Cardiac septum (tissue), 1 donor: ENCODE measurements around the gene TBC1D8. TPM values are rescaled to one million over a fixed set of nuclear protein-coding genes. Genes with fewer than 3 reads are reported as not detected.

Experiments
- DNase-seq: peaks from one replicate; pipeline ENCODE4 v3.0.0-alpha.2; 2020; ENCODE audit warnings: low spot score
- intact Hi-C: fragments of 100-400 bp; cut with DNase I; formaldehyde crosslinking; loops from one replicate; pipeline ENCODE4 v1.14.0; 2022
- total RNA-seq: library from RNA; stranded (reverse); fragmentation: NEBNext Ultra II Directional; extraction: Animal tissue kit (Norgen Biotek cat#: 25700); gene quantifications from one replicate; pipeline ENCODE4 v1.2.1, GENCODE V29; 2021
- donor health status: DM: no; HTN: no; CAD: no.

The TBC1D8 gene
- total RNA-seq, 1 donor from 2014 or later, result 52.3 TPM

DNA sequence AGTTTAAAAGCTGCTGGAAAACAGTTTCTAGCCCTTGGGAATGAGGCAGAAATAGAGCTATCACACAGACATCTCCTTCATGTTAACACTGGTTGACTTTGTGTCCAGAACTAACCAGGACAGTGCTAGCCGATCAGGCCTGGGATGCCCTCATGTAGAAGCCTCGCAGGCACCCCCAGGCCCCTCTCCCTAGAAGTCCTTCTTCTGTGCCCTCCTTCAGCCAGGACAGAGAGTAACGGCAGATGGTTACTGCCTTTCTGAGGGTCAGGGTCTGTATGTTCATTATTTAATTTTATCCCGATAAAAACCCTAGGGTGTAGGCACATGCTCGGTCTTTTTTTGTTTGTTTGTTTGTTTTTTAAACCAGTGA is 159.8 kb downstream of the TBC1D8 start:
- intact Hi-C loops, result no loop called here
- no peak for DNase-seq

DNA sequence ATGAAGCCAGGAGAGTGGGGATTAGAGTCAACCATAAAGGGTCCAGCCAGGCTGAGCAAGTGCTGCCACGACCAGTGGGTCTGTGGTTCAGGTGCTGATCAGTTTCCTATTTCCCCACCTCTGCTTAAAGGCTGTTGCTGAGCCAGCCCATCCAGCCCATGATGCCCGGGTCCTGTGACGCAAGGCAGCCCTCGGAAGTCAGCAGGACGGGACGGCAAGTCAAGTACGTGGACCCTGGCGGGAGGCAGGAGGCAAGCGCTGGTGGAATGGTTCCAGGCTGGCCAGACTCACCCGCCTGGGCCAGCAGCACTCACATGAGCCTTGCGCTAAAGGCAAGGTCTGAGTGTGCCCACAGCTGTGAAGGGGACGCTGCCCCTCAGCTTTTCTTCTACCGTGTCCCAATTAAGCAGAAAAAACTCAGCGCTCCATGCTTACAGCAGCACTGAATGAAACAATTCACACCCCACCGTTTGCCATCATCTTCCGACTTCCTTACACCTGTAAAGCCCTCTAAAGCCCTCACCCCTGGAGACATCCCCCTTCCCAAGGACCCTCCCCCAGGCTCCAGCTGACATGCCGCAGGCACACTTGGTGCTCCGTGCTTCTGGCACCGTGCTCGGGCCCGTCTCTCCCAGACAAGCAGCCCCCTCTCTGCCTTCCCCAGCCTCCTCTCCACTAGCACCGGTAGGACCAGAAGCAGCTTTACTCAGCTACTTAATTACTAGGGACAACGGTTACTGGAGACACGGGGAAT is 160.4 kb downstream of the TBC1D8 start:
- intact Hi-C loops, result no loop called here

DNA sequence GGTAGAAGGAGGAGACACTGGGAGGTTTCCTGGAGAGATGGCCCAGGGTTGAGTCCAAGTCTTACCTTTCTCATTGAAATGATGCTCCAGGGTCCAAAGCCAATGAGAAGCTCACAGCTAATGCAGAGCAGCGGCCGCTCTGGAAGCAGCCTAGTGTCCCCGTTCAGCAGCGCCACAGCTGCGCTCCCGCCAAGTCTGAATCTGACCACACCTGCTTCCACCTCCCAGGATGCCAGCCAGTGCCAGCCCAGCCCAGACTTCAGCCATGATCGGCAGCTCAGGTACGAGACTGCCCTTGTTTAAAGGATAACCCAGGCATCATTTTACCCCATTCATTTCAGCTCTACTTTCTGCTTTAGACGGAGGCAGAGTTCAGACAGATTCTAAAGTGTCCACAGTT is 161.0 kb downstream of the TBC1D8 start:
- intact Hi-C loops, result no loop called here

More for the DNA sequence above, 160.4 kb downstream of the TBC1D8 start:
- no peak for DNase-seq

DNA sequence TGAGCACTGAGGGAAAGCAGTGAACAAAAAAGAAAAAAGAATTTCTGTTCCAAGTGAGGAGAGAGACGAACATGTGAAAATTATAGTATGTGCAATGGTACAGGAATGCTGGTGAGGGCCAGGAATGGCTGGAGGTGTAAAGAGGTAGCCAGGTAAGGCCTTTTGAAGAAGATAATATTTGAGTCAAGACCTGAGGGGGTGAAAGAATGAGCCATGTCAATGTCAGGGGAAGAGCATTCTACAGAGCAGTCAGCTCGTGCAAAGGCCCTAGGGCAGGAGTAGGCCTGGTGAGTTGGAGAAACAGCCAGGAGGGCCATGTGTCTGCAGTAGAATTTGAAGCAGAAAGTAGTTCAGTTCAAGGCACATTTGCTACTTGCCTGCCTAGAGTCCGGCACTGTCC is 161.5 kb downstream of the TBC1D8 start:
- no peak for DNase-seq
- intact Hi-C loops, result loop anchor here (10.0 kb wide), 1 partner anchor 165 kb away; the partner anchor contains the start of gene NPAS2

More for the DNA sequence above, 161.0 kb downstream of the TBC1D8 start:
- DNase-seq, result no peak

DNA sequence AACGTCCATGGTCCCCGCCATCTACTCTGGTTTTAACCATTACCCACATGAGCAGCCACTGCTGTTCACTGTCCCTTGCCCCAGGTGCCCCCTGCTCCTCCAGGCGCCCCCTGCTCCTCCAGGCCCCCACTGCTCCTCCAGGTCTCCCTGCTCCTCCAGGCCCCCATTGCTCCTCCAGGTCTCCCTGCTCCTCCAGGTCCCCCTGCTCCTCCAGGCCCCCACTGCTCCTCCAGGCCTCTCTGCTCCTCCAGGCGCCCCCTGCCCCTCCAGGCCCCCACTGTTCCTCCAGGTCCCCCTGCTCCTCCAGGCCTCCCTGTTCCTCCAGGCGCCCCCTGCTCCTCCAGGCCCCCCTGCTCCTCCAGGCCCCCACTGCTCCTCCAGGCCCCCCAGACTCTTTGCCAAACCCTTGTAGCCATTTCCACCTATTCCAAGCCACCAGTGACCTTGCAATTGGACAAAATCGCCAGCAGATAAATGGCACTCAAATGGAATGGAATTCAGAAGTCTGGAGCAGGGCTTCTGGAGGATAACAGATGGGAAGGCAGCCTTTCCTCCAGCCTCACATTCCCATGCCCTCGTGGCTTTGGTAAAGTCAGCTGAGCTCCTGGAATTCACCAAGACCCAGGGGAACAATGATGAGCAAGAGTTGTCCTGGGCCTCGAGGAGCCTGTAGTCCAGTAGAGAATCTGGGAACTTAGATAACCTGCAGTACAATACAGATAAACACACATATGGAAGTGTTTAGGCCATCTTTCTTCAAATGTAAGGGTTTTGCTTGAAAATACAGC is 162.4 kb downstream of the TBC1D8 start:
- intact Hi-C loops, result loop anchor here (10.0 kb wide), 1 partner anchor 164 kb away; the partner anchor contains the start of gene NPAS2
- DNase-seq, result no peak

DNA sequence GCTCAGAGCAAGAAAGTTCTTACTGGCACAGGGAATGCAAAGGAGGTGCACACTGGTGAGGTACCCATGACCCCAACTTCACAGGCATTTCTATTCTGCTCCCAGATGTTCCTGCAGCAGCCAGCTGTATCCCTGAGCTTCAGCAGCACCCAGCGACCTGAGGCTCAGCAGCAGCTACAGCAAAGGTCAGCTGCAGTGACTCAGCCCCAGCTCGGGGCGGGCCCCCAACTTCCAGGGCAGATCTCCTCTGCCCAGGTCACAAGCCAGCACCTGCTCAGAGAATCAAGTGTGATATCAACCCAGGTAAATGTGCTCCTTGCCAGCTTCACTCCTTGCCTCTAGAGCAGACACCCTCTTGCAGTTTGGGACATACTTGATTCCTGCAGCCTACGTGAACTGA is 163.2 kb downstream of the TBC1D8 start:
- DNase-seq, result no peak
- intact Hi-C loops, result loop anchor here (10.0 kb wide), 1 partner anchor 163 kb away; the partner anchor contains the start of gene NPAS2

DNA sequence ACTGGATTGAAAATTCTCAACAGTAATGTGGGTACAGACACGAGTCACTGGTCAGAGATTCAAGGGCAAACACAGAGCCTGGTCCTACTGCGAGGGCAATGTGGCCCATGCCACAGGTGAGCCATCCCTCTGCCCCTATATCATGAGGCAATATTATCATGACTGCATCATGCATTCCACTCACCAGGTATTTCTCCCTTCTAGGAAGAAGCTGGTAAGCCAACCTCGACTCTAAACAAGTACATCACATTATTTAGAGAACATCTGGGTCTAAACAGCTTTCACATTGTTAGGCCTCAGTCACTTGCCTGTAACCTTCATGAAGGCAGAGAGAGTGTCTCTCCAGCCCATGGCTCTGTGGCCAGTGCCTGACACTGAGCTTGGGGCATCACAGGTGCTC is 163.6 kb downstream of the TBC1D8 start:
- no peak for DNase-seq
- intact Hi-C loops, result loop anchor here (10.0 kb wide), 1 partner anchor 163 kb away; the partner anchor contains the start of gene NPAS2

DNA sequence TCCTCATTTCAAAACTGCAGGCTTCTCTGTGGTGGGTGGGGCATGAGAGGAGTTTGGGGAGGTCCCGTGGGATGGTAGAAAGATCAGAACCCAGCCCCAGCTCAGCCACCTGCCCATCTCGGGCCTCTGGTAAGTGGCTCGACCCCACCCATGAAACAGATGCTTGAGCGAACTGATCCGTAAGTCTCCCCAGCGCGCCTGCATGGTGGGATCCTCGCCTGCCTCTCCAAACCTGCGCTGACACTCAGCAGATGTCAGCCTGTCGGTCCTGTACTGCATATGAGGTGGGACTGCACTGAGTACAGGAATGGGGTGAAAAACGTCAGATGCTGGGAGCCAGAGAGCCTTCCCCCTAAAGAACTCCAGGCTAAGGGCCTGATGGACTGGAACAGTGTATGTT is 165.0 kb downstream of the TBC1D8 start:
- no peak for DNase-seq
- intact Hi-C loops, result loop anchor here (10.0 kb wide), 1 partner anchor 161 kb away; the partner anchor contains the start of gene NPAS2

DNA sequence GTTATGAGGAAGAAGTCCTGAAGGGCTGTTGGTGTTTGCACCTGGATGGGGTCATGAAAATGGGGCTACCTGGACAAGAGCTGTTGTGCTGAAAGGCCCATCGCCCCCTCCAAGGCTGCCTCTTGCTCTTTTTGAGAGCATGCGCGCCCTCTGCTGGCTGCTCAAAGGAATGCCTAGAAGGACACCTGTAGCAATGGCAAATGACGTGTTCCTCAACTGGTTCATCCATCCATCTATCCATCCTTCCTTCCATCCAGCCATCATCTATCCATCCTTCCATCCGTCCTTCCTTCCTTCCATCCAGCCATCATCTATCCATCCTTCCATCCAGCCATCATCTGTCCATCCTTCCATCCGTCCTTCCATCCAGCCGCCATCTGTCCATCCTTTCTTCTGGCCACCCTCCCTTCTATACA is 166.3 kb downstream of the TBC1D8 start:
- DNase-seq, result peak; percentile 86
- intact Hi-C loops, result loop anchor here (1.0 to 10.0 kb wide), 3 partner anchors 160 to 375 kb away; partner anchors contain the start of gene NPAS2

DNA sequence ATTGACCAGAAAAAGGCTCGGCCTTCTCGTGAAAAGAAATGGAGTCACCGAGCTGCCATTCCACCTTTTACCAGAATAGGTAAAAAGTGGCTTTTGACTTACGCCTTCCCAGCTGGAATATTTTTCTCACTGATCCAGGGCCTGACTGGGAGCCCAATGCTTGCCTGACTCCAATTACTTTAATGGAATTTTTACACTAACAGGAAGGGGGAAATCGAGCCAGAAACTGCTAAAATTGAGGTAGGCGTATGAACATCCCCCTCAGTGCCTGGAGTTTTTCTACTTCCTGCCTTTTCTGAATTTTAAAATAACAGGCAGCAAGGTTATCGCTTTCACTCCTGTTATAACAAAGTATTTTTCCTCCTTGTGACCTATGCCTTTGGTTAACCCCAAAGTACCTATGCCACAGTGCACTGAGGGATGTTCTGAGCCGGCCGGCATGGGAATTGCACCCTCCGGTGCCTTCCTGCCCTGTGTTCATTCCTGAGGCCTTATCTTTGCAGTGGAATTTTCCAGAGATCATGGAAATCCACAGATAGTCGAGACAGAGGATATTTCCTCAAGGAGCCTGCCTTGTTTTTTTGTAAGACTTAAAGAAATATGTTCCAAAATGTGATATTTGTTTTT is 167.4 kb downstream of the TBC1D8 start:
- intact Hi-C loops, result loop anchor here (10.0 kb wide), 1 partner anchor 159 kb away; the partner anchor contains the start of gene NPAS2
- DNase-seq, result no peak

DNA sequence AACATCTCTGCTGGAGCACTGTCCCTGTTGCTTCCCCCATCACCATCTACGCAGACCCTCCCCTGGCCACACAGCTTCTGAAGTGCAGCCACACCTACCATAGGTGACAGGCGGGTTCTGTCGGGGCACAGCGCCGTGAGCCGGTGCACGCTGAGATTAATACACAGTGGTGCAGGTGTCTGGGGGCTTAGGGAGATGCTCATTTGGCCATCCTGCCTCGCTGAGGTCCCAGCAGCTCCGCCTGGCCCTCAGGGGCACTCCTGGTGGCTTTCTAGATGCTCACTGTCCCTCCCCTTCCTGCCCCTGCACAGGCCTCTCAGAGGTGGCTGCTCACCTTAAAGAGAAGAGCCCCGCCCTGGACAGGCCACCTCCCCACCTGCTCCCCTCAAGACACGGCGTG is 168.0 kb downstream of the TBC1D8 start:
- DNase-seq, result no peak
- intact Hi-C loops, result loop anchor here (10.0 kb wide), 1 partner anchor 158 kb away; the partner anchor contains the start of gene NPAS2

DNA sequence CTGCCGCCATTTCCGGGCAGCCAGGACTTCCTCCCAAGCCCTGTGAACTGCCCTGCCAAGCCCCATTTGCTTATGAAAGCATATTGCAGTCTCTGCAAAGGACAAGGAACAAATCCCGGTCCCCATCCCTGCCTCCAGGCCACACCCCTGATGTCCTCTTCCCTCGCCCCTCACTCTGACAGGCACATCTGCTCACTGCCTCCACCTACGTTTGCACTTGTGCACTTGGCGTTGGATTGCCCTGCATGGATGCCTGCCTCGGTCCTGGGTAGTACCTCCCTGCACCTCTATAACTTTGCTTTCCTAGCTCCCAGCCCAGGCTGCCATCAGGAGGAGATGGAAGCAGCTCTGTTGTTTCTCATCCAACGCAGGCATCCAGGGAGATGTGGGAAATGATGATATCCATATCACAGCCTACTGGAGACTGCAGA is 168.7 kb downstream of the TBC1D8 start:
- intact Hi-C loops, result loop anchor here (10.0 kb wide), 1 partner anchor 158 kb away; the partner anchor contains the start of gene NPAS2
- DNase-seq, result no peak

DNA sequence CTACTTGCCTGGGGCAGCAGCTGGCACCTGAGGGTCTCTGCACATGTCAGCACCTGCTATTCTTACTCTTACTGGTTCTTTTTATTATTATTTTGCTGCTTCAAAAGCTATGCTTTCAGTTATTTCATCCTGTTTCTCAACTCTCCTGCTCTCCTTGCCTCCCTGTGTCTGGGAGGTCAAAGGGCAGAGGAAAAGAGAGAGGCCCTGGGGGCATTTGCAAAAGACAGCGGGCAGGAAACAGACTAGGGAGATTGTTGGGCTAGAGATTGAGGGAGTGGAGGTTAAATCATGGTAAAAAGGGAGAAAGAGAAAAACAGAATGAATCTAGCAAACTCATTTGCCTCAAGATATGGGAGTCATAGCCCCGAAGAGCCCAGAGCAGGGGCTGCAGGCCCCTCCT is 170.2 kb downstream of the TBC1D8 start:
- intact Hi-C loops, result loop anchor here (10.0 kb wide), 1 partner anchor 156 kb away; the partner anchor contains the start of gene NPAS2
- no peak for DNase-seq

DNA sequence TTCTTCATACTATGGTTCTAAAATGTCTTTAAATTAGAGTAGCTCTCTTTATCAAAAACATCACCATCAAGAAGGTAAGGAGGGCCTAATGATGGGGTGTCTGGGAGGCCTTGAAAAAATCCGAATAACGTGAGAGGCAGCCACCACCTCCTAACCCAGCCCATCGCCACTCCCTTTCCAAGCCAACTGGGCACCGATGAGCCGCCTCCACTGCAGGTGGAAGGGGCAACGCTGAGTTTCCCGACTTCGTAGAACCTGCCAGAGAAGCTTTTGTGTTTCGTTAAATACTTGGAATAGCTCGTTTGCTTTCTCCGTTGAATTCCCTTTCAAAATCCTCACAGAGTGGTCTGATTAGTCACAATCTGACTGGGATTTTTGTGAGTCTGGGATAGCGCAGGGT is 171.1 kb downstream of the TBC1D8 start:
- intact Hi-C loops, result loop anchor here (10.0 kb wide), 1 partner anchor 155 kb away; the partner anchor contains the start of gene NPAS2
- peak; percentile 12 for DNase-seq

DNA sequence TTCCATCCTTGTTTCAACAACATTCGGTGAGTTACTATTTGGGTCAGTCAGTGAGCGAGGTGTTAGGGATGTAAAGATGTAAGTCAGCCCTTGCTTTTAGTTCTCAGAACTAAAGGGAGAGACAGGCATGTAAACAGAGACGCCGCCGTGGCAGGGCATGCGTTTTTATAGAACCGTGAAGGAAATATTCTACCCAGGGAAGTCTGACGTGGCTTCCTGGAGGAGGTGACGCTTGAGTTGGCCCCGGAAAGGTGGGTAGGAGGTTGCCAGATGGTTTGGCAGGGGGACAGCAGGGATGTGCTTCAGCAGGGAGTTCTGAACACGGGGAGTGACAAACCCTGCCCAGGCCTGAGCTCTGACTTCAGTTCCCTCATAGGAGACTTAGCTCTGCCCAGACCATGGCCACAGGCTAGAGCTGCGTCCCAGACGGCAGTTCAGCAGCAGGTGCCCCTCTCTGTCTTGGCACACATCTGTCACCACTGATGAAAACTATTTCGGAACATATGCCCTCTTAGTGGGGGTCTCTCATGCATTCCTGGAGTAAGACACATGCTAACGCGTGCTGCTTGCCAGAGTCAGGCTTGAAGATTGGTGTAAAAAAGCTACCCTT is 172.5 kb downstream of the TBC1D8 start:
- DNase-seq, result peak; percentile 41
- intact Hi-C loops, result no loop called here

DNA sequence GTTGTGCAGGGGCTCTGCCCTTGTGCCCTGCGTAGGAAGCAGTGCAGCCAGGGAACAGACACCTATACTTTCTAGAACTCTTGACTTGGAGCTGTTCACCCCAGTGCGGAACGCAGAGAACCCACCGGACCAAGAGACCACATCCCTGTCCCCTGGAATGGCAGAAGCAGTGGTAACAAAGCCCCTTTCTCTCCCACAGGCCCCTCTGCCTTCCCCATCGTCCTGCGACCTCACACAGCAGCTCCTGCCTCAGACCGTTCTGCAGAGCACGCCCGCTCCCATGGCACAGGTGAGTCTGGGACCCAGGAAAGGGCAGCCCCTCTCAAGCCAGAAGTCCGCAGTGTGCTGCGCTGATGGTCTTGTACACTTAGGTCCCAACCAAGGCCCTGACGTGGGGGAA is 173.7 kb downstream of the TBC1D8 start:
- DNase-seq, result no peak
- intact Hi-C loops, result no loop called here

DNA sequence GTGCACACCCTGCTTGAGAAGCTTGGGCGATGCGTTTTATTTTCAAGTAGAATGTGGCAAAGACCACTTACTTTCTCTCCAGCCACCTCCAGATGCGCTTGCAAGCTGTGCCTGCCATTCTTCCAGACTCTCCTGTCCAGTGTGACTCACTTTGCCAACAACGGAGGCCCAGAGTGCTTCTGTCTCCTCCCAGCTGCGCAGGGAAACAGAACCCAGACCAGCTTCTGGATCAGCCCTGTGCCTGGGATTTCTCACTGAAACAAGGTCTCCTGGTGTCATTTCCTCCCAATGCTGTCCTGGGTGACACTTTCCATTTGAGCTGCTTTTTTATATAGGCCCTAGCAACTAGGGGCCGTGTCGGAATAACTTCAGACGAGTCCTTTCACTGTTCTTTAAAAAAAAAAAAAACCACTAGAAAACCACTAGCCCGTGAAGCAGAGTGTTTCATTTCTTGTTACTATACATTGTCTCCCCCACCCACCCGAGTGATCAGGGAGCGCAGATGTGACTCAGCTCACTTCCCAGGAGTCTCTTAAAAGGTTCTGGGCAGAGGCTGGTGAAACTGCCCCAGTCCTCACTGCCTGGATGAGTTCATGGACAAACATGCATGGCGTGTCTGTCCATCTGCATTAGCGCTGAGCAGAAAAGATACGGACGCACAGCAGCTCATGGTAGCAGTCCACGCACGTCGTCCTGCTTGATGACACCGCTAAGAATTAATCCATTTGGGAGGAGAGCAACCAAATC is 174.4 kb downstream of the TBC1D8 start:
- DNase-seq, result no peak
- intact Hi-C loops, result no loop called here

DNA sequence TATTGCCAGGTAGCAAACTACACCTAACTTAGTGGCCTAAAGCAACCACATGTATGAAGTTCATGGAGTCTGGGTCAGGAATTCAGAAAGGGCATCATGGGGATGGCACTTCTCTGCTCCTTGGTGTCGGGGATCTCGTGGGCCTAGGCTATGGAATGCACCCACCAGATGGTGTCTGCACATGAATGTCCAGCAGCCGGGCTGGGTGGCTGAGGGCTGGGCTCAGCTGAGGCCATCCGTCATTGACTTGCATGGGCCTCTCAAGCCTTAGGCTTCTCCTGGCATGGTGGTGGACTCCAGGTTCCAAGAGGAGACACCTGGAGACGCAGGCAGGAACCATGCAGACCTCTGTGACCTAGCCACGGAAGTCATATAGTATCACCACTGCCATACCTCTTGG is 175.1 kb downstream of the TBC1D8 start:
- DNase-seq, result no peak
- intact Hi-C loops, result no loop called here

DNA sequence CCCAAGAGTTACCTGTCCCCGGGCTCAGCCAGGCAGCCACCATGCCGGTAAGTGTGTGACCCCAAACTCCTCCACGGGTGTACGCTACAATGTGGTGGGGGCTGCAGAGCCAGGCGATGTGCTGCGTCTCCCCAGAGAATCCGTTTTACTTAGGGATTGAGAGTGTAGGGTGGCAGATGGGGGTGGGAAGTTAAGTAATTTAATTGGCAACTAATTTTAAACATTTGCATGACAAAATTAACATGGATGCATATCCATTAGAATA is 175.7 kb downstream of the TBC1D8 start:
- intact Hi-C loops, result no loop called here

More for the DNA sequence above, 175.7 kb downstream of the TBC1D8 start:
- peak; percentile 49 for DNase-seq
